LoVo (cell line): ENCODE measurements around the gene SUPT3H.
"Not testable (repeated sequence)": the region's sequence is repeated elsewhere in the genome, so short reads cannot be mapped to it uniquely, and the experiment has no call there.

Experiments used
- DNase-seq: peaks from one replicate; pipeline ENCODE4 v3.0.0-alpha.2; 2016; ENCODE audit warnings: low spot score

The SUPT3H gene

GRCh38 chr6:44949596-44950201, 428.0 kb downstream of the SUPT3H start:
- no peak for DNase-seq

DNA sequence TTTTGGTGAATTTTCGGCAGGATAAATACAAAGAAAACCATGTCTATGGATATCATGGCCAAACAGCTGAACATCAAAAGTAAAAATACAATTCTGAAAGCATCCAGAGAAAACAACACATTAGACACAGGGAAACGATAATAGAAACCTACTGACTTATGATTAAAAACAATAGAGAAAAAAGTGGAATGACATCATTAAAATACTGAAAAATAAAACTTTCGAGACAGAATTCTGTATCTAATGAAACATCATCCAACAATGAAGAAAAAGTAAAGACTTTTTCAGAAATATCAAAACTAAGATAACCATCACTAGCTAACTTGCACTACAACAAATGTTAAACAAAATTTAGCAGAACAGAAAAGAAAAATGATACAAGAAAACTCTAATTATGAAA, 434.2 kb downstream of the SUPT3H start:
- no peak for DNase-seq

GRCh38 chr6:44942798-44943197, 434.9 kb downstream of the SUPT3H start:
- no peak for DNase-seq

DNA sequence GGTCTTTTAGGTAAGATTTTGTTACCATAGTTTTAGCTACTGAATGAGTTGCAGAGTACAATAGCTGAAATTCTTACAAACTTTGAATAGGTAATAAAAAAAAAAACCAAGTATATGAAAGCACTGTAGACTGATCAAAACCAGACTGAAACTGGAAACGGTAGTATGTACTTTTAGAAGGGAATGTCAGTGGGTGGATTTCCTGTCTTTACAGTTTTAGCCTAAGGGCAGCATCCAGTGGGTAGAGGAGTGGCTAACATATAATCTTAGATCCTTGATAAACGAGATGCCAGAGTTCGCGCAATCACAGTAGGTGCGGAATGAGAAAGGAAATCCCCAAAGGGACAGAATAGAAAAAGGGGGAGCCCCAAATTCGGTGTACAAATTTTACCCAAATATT, 435.5 kb downstream of the SUPT3H start:
- no peak for DNase-seq

DNA sequence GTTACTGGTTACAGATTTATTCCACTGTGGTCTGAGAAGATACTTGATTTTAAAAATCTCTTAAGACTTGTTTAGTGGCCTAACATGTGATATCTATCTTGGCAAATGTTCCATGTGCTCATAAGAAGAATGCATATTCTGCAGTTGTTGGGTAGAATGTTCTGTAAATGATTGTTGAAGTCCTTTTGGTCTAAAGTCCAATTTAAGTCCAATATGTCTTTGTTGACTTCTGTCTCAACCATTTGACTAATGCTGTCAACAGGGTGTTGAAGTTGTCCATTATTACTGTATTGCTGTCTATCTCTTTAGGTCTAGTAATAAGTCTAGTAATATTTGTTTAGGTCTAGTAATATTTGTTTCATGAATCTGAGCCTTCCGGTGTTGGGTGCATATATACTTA, 437.4 kb downstream of the SUPT3H start:
- no peak for DNase-seq

- DNase-seq = no peak
Measured at GRCh38 chr6:44935693-44936300, 441.9 kb downstream of the SUPT3H start.

GRCh38 chr6:44933108-44933507, 444.6 kb downstream of the SUPT3H start:
- no peak for DNase-seq

DNA sequence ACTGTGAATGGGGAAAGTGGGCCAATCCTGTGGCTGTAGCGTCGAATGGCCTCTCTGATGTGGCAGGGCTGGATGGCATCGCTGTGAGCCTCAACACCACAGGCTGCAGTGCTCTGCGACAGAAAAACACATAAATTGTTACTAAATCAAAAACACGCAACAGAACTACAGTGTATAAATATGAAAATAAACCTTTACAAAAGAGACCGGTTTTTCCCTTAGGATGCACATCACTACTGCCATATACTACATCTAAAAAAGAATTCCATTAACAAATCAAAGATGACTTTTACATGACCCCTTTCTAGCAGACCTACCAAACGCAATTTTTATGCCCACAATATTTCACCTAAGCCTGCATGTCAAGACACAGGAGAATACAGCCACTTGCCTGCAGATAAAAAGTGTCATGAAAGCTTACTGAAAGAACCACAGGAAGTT, 445.1 kb downstream of the SUPT3H start:
- DNase-seq = no peak

GRCh38 chr6:44931385-44931784, 446.3 kb downstream of the SUPT3H start:
- no peak for DNase-seq

GRCh38 chr6:44926556-44926955, 451.2 kb downstream of the SUPT3H start:
- no peak for DNase-seq

- DNase-seq = no peak
Measured at GRCh38 chr6:44925100-44925739, 452.5 kb downstream of the SUPT3H start.

GRCh38 chr6:44923444-44923843, 454.3 kb downstream of the SUPT3H start:
- no peak for DNase-seq

DNA sequence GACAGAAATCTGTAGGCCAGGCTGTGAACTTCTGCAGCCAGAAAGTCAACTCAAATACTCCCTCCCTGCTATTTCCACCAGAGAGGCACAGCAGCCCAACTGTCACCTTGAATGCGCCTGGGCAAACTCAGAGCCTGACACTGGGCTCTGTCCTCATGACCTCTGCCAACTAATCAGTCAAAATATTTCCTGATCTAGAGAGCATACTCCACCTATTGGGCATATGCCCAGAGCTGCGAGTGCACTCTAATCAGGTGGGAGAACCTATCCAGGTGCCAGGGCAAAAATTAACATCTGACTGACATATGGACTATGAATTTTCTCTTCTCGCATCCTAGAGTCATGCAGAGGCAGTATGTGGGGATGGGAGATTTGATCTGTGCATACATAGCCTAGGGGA, 455.9 kb downstream of the SUPT3H start:
- no peak for DNase-seq

DNA sequence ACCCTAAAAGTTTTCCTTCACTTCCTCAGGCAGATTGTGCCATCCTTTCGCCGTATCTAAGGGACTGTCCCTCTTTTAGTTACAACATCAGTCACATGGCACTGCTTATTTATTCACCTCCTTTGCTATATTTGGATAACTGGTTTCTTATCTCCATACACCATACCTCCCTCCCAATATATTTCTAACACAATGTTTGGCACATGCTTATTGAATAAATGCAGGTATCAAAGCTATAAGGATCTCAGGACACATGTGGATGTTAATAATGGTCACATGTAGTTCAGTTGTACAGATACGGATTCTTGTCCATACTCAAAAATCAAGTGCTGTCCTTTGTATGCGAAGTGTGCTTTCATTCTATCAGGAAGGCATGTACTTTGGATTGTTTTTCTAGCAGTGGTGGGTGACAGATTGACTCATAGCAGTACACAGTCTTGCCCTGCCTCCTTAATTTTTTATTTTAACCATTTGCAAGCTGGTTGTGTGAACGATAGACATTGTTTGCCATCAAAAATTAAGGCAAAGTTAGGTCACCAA, 456.7 kb downstream of the SUPT3H start:
- no peak for DNase-seq

DNA sequence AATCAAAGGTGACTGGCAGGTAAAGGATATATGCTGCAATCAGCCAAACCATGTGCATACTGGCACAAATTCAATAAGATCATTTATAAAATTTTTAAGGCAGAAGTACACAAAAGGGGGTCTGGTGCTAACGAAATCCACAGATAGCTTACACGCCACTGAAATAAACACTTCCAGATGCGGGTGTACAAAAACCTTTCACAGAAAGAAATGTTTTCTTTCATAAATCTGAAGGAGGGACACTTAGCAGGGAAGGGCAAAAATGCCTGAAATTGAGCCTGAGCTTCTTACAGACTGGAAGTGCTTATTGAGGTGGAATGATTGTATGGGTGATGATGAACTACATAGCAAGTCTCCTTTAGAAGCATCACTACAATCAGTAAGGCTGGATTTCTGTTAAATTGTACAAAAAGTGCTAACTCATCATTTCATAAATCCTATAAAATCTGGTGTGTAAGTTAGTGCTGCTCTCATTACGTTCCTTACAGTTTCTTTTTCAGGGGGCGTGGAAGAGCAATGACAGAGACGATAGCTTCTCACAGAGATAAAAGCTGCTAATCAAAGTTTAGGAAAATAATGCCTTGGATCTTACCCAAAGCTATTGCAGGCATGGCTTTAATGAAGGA, 458.9 kb downstream of the SUPT3H start:
- DNase-seq = no peak

GRCh38 chr6:44917430-44917829, 460.3 kb downstream of the SUPT3H start:
- DNase-seq = no peak

DNA sequence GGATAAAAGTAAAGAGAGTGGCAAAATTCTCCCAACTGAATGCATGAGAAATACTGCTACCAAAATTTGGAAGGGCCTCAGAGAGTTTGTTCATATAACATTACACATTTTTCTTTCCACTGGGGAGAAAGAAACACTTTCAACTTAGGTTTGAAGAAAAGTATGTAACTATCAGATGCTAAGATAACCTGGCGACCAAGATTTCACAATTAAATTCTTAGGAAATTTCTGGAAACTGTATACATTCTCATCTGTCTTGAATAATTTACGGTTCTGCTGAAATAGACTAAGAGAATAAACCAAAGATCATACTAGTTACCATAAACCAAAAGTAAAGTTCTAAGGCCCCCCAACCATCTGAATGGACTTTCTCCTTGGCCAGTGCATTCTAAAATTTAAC, 462.6 kb downstream of the SUPT3H start:
- DNase-seq = no peak

GRCh38 chr6:44914141-44914540, 463.6 kb downstream of the SUPT3H start:
- no peak for DNase-seq

DNA sequence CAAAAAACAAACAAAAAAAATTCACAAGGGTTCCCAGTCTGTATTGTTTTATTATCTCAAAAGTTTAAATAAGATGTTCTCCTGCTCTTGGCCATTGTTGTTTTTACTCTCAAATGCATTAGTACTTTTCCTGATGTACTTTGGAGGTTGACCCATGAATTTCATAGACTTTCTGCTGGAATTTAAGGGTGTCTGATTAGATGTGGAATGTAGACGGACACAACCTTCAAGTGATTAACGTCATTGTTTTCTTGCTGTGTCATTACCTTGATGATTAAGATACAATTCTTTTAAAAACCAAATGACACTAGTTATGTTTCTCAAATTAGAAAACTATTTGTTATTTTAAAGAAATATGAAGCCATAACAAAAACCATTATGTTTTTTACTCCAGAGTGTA, 471.0 kb downstream of the SUPT3H start:
- no peak for DNase-seq

DNA sequence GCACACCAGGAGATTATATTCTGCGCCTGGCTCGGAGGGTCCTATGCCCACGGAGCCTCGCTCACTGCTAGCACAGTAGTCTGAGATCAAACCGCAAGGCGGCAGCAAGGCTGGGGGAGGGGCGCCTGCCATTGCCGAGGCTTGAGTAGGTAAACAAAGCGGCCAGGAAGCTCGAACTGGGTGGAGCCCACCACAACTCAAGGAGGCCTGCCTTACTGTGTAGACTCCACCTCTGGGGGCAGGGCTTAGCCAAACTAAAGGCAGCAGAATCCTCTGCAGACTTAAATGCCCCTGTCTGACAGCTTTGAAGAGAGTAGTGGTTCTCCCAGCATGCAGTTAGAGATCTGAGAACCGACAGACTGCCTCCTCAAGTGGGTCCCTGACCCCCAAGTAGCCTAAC, 477.4 kb downstream of the SUPT3H start:
- DNase-seq = not testable (repeated sequence)

- DNase-seq = no peak
Measured at GRCh38 chr6:44898296-44898930, 479.3 kb downstream of the SUPT3H start.

GRCh38 chr6:44897316-44897715, 480.4 kb downstream of the SUPT3H start:
- DNase-seq = no peak
